K562 (cell line): ENCODE data around the gene PTGES3. TPM values are rescaled to one million over a fixed set of nuclear protein-coding genes. Genes with fewer than 3 reads are reported as not detected.
A peak's percentile ranks its signal among the peaks of the same experiment; 100 is the strongest.

Source experiments
- CSDE1 ChIP-seq, 2 experiments: fragments of 450-650 bp; IDR thresholded peaks; 2 replicates each; pipeline ENCODE4 v1.6.1; 2016; ENCODE audit warnings: mild to moderate bottlenecking in 1 of 2
- ELF2 ChIP-seq: fragments of 250-450 bp; sonication (Bioruptor Pico); IDR thresholded peaks from 2 replicates; pipeline ENCODE4 v1.5.0; 2021; ENCODE audit warnings: mild to moderate bottlenecking
- ELF4 ChIP-seq: fragments of 450-650 bp; formaldehyde crosslinking; IDR thresholded peaks from 2 replicates; pipeline ENCODE4 v1.4.0; 2022; ENCODE audit warnings: missing genetic modification characterization
- ETV6 ChIP-seq, 3 experiments: fragments of 150-350 bp in 1 of 3; sonication (generic) in 1 of 3; formaldehyde crosslinking in 1 of 3; IDR thresholded peaks; 2 replicates each; pipeline versions ENCODE4 v1.6.1 to v1.8.0; 2014 to 2022; ENCODE audit warnings: borderline replicate concordance in 2 of 3, low read depth in 2 of 3, antibody characterized with exemption in 1 of 3, low read length in 1 of 3, mild to moderate bottlenecking in 1 of 3, missing genetic modification reagents in 1 of 3
- HMGN3 ChIP-seq: IDR thresholded peaks from 2 replicates; pipeline ENCODE4 v1.6.1; 2011; ENCODE audit warnings: borderline replicate concordance, low read depth, mild to moderate bottlenecking, mixed read lengths, low read length; ENCODE audit not compliant: insufficient read length; ENCODE audit errors: extremely low read depth
- JUND ChIP-seq, 2 experiments: IDR thresholded peaks; 2 replicates in 1 of 2; 3 replicates in 1 of 2; pipeline ENCODE4 v1.6.1; 2011; ENCODE audit warnings: borderline replicate concordance in 2 of 2, low read depth in 2 of 2, low read length in 2 of 2, improper control_type of control experiment in 1 of 2, missing biosample characterization in 1 of 2, missing genetic modification characterization in 1 of 2, missing genetic modification reagents in 1 of 2
- NRF1 ChIP-seq, 2 experiments: fragments of 450-650 bp; IDR thresholded peaks in 1 of 2; conservative IDR thresholded peaks in 1 of 2; 2 replicates each; pipeline ENCODE4 v1.6.1; 2014; ENCODE audit warnings: mild to moderate bottlenecking in 2 of 2
- PCBP1 ChIP-seq: fragments of 200-400 bp; formaldehyde crosslinking; IDR thresholded peaks from 2 replicates; pipeline ENCODE4 v1.6.1; 2018; ENCODE audit warnings: mild to moderate bottlenecking, low read depth, low read length; ENCODE audit not compliant: poor library complexity, severe bottlenecking
- PYGO2 ChIP-seq: fragments of 450-650 bp; IDR thresholded peaks from 2 replicates; pipeline ENCODE4 v1.6.1; 2016; ENCODE audit warnings: mild to moderate bottlenecking, missing genetic modification characterization, moderate library complexity, missing compliant biosample characterization
- RBM17 ChIP-seq: fragments of 200-400 bp; formaldehyde crosslinking; IDR thresholded peaks from 2 replicates; pipeline ENCODE4 v1.6.1; 2017; ENCODE audit warnings: low read depth, mild to moderate bottlenecking, low read length, borderline replicate concordance
- SMAD3 ChIP-seq: fragments of 450-650 bp; formaldehyde crosslinking; conservative IDR thresholded peaks from 2 replicates; pipeline ENCODE4 v1.4.0; 2020; ENCODE audit warnings: mild to moderate bottlenecking
- SMARCB1 ChIP-seq: IDR thresholded peaks from 2 replicates; pipeline ENCODE4 v1.6.1; 2011; ENCODE audit warnings: improper control_type of control experiment, low read depth; ENCODE audit not compliant: insufficient read length
- ZC3H8 ChIP-seq: fragments of 450-650 bp; IDR thresholded peaks from 2 replicates; pipeline ENCODE4 v1.6.1; 2017
- ZFP30 ChIP-seq: fragments of 250-450 bp; sonication (Bioruptor Pico); IDR thresholded peaks from 2 replicates; pipeline ENCODE4 v1.8.0; 2022; ENCODE audit warnings: moderate library complexity, mild to moderate bottlenecking, inconsistent platforms, borderline replicate concordance
- ZNF175 ChIP-seq: fragments of 200-800 bp; sonication (Bioruptor generic); IDR thresholded peaks from 2 replicates; pipeline ENCODE4 v1.6.1; 2016; ENCODE audit warnings: low read depth, mild to moderate bottlenecking, missing genetic modification characterization, missing compliant biosample characterization
- ZNF311 ChIP-seq: fragments of 250-450 bp; sonication (Bioruptor Pico); IDR thresholded peaks from 2 replicates; pipeline ENCODE4 v1.4.0; 2020; ENCODE audit warnings: mild to moderate bottlenecking, moderate library complexity
- polyA plus RNA-seq, 8 experiments: library from polyadenylated mRNA; depleted of rRNA in 4 of 8; stranded (reverse) in 5 of 8; unstranded in 3 of 8; fragments of >200 nt; fragmentation: Nextera tagmentation in 2 of 8; fragmentation: Illumina TruSeq in 1 of 8; extraction: Ambion mirVana in 2 of 8; extraction: Trizol in 1 of 8; gene quantifications; 2 replicates each; pipeline versions ENCODE4 v1.2.1 to v1.2.3, GENCODE V29; 2011 to 2014; ENCODE audit warnings: inconsistent platforms in 1 of 8, missing spikeins in 1 of 8
- total RNA-seq, 7 experiments: library from RNA; depleted of rRNA in 6 of 7; stranded (reverse); fragments of >200 nt in 6 of 7; fragmentation: Illumina TruSeq in 2 of 7; extraction: Trizol in 2 of 7; gene quantifications; 2 replicates each; pipeline versions ENCODE4 v1.2.1 to v1.2.3, GENCODE V29; 2011 to 2021; ENCODE audit warnings: low replicate concordance in 1 of 7
- TF ChIP-seq, protein P1 (sequence below): sonication (generic); formaldehyde crosslinking; IDR thresholded peaks from 2 replicates; pipeline ENCODE4 v1.8.0; 2022; ENCODE audit warnings: mild to moderate bottlenecking, missing genetic modification reagents, borderline replicate concordance
- TF ChIP-seq, protein P2 (sequence below), 2 experiments: fragments of 450-650 bp in 1 of 2; IDR thresholded peaks; 2 replicates each; pipeline ENCODE4 v1.6.1; 2011 to 2017; ENCODE audit warnings: low read depth in 2 of 2, antibody characterized with exemption in 1 of 2, borderline replicate concordance in 1 of 2, low read length in 1 of 2, mild to moderate bottlenecking in 1 of 2, mixed read lengths in 1 of 2; ENCODE audit not compliant: control insufficient read depth in 1 of 2

The PTGES3 gene
- total and polyA plus RNA-seq, 9 of the 15 experiments (the other 6 are each of a cell fraction or from before 2014, with no cell fraction given) = 163 to 501 (median 213) TPM

DNA sequence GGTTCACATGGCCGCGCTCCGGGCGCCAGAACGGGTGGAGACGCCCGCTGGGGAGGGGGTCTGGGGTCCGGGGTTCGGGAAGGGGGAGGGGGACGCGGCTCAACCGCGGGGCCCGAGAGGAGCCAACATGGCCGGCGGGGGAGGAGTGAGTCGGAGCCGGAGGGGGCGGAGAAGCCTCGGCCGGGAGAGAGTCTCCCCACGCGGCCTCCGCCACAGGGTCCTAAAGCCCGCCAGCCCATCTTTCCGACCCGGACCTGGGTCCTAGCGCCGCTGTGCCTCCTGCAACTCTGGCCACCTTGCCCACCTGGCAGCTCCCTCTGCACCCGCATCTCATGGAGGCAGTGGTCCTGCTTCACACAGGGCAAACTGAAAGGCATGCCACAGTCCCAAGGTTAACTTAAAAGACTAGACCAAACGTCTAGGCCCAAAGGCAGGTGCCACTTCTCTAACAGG lies 57.9 kb downstream of the PTGES3 start, which contains the start of gene BAZ2A (continued):
- peak; percentile 90 for TF ChIP-seq PCBP1
- TF ChIP-seq ELF4 (CRISPR knock-in tag) = no peak
- TF ChIP-seq JUND (IDR thresholded peaks at IDR 0.05; ENCODE audit: borderline replicate concordance, low read depth, low read length) = peak; percentile 65
- peak; percentile 25; the same call in 1 of the 3 replicates for TF ChIP-seq JUND (tag; IDR thresholded peaks at IDR 0.05; ENCODE audit: borderline replicate concordance, low read depth, low read length)
- no peak for TF ChIP-seq SMAD3 (CRISPR knock-in tag)
- TF ChIP-seq PYGO2 (tag) = no peak
- 0 out of 4 replicates have a peak, but pooled peaks of 1 of the 2 experiments have one; percentile 19 for TF ChIP-seq ETV6 (IDR thresholded peaks at IDR 0.05; ENCODE audit: borderline replicate concordance in 1 of 2, low read depth in 2 of 2, low read length in 1 of 2)
- no peak for TF ChIP-seq ETV6 (CRISPR knock-in tag; IDR thresholded peaks at IDR 0.05; ENCODE audit: borderline replicate concordance)
- no peak for TF ChIP-seq ZNF175 (CRISPR knock-in tag)
- no peak for TF ChIP-seq ZC3H8
- TF ChIP-seq ZFP30 = no peak
- TF ChIP-seq SMARCB1 = no peak
- no peak for TF ChIP-seq RBM17
- TF ChIP-seq CSDE1 (IDR thresholded peaks at IDR 0.05) = no peak
- TF ChIP-seq, protein P1, sequence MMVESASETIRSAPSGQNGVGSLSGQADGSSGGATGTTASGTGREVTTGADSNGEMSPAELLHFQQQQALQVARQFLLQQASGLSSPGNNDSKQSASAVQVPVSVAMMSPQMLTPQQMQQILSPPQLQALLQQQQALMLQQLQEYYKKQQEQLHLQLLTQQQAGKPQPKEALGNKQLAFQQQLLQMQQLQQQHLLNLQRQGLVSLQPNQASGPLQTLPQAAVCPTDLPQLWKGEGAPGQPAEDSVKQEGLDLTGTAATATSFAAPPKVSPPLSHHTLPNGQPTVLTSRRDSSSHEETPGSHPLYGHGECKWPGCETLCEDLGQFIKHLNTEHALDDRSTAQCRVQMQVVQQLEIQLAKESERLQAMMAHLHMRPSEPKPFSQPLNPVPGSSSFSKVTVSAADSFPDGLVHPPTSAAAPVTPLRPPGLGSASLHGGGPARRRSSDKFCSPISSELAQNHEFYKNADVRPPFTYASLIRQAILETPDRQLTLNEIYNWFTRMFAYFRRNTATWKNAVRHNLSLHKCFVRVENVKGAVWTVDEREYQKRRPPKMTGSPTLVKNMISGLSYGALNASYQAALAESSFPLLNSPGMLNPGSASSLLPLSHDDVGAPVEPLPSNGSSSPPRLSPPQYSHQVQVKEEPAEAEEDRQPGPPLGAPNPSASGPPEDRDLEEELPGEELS (CRISPR knock-in tag) = no peak
- TF ChIP-seq ZNF311 (CRISPR knock-in tag) = no peak
- TF ChIP-seq NRF1 (conservative IDR thresholded peaks at IDR 0.05 in 1 of 2, IDR thresholded peaks at IDR 0.05 in 1 of 2) = no peak
- TF ChIP-seq ELF2 = peak; percentile 64; the same call in 1 of the 2 replicates
- peak; percentile 73 for TF ChIP-seq HMGN3
- TF ChIP-seq, protein P2, sequence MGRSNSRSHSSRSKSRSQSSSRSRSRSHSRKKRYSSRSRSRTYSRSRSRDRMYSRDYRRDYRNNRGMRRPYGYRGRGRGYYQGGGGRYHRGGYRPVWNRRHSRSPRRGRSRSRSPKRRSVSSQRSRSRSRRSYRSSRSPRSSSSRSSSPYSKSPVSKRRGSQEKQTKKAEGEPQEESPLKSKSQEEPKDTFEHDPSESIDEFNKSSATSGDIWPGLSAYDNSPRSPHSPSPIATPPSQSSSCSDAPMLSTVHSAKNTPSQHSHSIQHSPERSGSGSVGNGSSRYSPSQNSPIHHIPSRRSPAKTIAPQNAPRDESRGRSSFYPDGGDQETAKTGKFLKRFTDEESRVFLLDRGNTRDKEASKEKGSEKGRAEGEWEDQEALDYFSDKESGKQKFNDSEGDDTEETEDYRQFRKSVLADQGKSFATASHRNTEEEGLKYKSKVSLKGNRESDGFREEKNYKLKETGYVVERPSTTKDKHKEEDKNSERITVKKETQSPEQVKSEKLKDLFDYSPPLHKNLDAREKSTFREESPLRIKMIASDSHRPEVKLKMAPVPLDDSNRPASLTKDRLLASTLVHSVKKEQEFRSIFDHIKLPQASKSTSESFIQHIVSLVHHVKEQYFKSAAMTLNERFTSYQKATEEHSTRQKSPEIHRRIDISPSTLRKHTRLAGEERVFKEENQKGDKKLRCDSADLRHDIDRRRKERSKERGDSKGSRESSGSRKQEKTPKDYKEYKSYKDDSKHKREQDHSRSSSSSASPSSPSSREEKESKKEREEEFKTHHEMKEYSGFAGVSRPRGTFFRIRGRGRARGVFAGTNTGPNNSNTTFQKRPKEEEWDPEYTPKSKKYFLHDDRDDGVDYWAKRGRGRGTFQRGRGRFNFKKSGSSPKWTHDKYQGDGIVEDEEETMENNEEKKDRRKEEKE (IDR thresholded peaks at IDR 0.05; ENCODE audit: borderline replicate concordance in 1 of 2, control insufficient read depth in 1 of 2, low read depth in 2 of 2, low read length in 1 of 2) = no peak
